Thyroid gland (tissue), 4 donors: ENCODE measurements around the gene MRPS10. TPM values are rescaled to one million over a fixed set of nuclear protein-coding genes. Genes with fewer than 3 reads are reported as not detected.

Source experiments
- DNase-seq, 2 donors: peaks; one replicate each; pipeline ENCODE4 v3.0.0-alpha.2; 2019
- H3K27ac ChIP-seq, 3 donors: fragments of 200-600 bp; sonication (generic); 1 replicate in 2 of 3; 2 replicates in 1 of 3; pipeline ENCODE4 v1.5.1; 2016 to 2019; ENCODE audit warnings: mild to moderate bottlenecking in 1 of 3, moderate library complexity in 1 of 3
- H3K27me3 ChIP-seq: fragments of 200-600 bp; sonication (generic); one replicate; pipeline ENCODE4 v1.5.1; 2019
- H3K36me3 ChIP-seq, 2 donors: fragments of 200-600 bp; sonication (generic); one replicate each; pipeline ENCODE4 v1.5.1; 2016 to 2019
- H3K4me1 ChIP-seq, 2 donors: fragments of 200-600 bp; sonication (generic); one replicate each; pipeline ENCODE4 v1.5.1; 2017 to 2019
- H3K4me3 ChIP-seq, 3 donors: fragments of 200-600 bp; sonication (generic); replicated peaks in 1 of 3; 1 replicate in 2 of 3; 2 replicates in 1 of 3; pipeline ENCODE4 v1.5.1; 2016; ENCODE audit warnings: mild to moderate bottlenecking in 1 of 3
- H3K9me3 ChIP-seq: fragments of 200-600 bp; sonication (generic); one replicate; pipeline ENCODE4 v1.5.1; 2017
- CTCF ChIP-seq, 6 experiments: fragments of 200-600 bp in 3 of 6; fragments of 450-650 bp in 3 of 6; sonication (generic) in 3 of 6; IDR thresholded peaks; one replicate each; pipeline ENCODE4 v1.5.1; 2016 to 2019; ENCODE audit warnings: antibody characterized with exemption in 6 of 6, mild to moderate bottlenecking in 2 of 6, inconsistent platforms in 1 of 6, moderate library complexity in 1 of 6
- POLR2A ChIP-seq, 2 donors: fragments of 450-650 bp; IDR thresholded peaks; one replicate each; pipeline ENCODE4 v1.6.1; 2017; ENCODE audit warnings: antibody characterized with exemption in 2 of 2, mild to moderate bottlenecking in 2 of 2, moderate library complexity in 1 of 2
- WGBS, 2 donors: methylation state at CpG; one replicate each; pipeline ENCODE4 v1.1.5; 2017; 5-methylcytosine and 5-hydroxymethylcytosine counted together
- intact Hi-C: fragments of 100-400 bp; cut with DNase I; formaldehyde crosslinking; loops from one replicate; pipeline ENCODE4 v1.15.1; 2023
- total RNA-seq, 4 donors: library from RNA; depleted of rRNA; stranded (reverse); fragments of >200 nt; gene quantifications; one replicate each; pipeline ENCODE4 v1.2.3, GENCODE V29; 2016

Gene MRPS10
- total RNA-seq, 4 donors from 2014 or later = 35.2 to 42.5 (median 36.9) TPM

GRCh38 chr6:42251500-42251899, 33.8 kb upstream of the MRPS10 start:
- peaks cover 11 to 18% of the 10 kb centered on the region in 2 donors for H3K4me1 ChIP-seq
- H3K27ac ChIP-seq = peak overlapping the region in 1 of 3 donors; percentile 6
- TF ChIP-seq POLR2A (IDR thresholded peaks at IDR 0.05) = no peak
- no peak for TF ChIP-seq CTCF (IDR thresholded peaks at IDR 0.05)
- H3K27me3 ChIP-seq = no peaks in the 10 kb centered on the region
- intact Hi-C loops = no loop called here
- no peaks in the 10 kb centered on the region for H3K36me3 ChIP-seq
- no peaks in the 10 kb centered on the region for H3K9me3 ChIP-seq
- H3K4me3 ChIP-seq = no peak overlapping the region
- DNase-seq = no peak
- WGBS, 2 donors = 11 to 41% methylated on average over 1 of the region's 1 CpG

GRCh38 chr6:42250274-42250931, 32.7 kb upstream of the MRPS10 start:
- Histone ChIP-seq H3K27me3 (no peaks in the 10 kb centered on the region), H3K9me3 (no peaks in the 10 kb centered on the region), H3K36me3 (no peaks in the 10 kb centered on the region), H3K27ac (no peak overlapping the region), H3K4me3 (no peak overlapping the region), H3K4me1 (peaks cover 11 to 18% of the 10 kb centered on the region in 2 donors)
- intact Hi-C loops = no loop called here
- TF ChIP-seq CTCF (IDR thresholded peaks at IDR 0.05) (no peak), POLR2A (IDR thresholded peaks at IDR 0.05) (no peak)
- no peak for DNase-seq
- 71 to 78% methylated on average over 10 of the region's 10 CpGs for WGBS, 2 donors

GRCh38 chr6:42249279-42249678, 31.6 kb upstream of the MRPS10 start:
- no peaks in the 10 kb centered on the region for H3K27me3 ChIP-seq
- H3K4me3 ChIP-seq = no peak overlapping the region
- WGBS, 2 donors = 72 to 90% methylated on average over 3 of the region's 3 CpGs
- peaks cover 11 to 18% of the 10 kb centered on the region in 2 donors for H3K4me1 ChIP-seq
- intact Hi-C loops = no loop called here
- H3K27ac ChIP-seq = no peak overlapping the region
- H3K36me3 ChIP-seq = no peaks in the 10 kb centered on the region
- DNase-seq = no peak
- H3K9me3 ChIP-seq = no peaks in the 10 kb centered on the region
- TF ChIP-seq CTCF (IDR thresholded peaks at IDR 0.05) = no peak
- no peak for TF ChIP-seq POLR2A (IDR thresholded peaks at IDR 0.05)

GRCh38 chr6:42243046-42243445, 25.4 kb upstream of the MRPS10 start:
- 87 to 95% methylated on average over 11 of the region's 11 CpGs for WGBS, 2 donors
- H3K36me3 ChIP-seq = peaks cover 0 to 4% of the 10 kb centered on the region in 2 donors

More at GRCh38 chr6:42243046-42243445, 25.4 kb upstream of the MRPS10 start:
- peak in 1 of 2 donors; percentile 13 for DNase-seq
- H3K4me1 ChIP-seq = peaks cover 0 to 10% of the 10 kb centered on the region in 2 donors
- H3K27me3 ChIP-seq = no peaks in the 10 kb centered on the region
- no peaks in the 10 kb centered on the region for H3K9me3 ChIP-seq
- intact Hi-C loops = no loop called here
- no peak overlapping the region for H3K27ac ChIP-seq
- TF ChIP-seq CTCF (IDR thresholded peaks at IDR 0.05) (no peak), POLR2A (IDR thresholded peaks at IDR 0.05) (no peak)
- H3K4me3 ChIP-seq = no peak overlapping the region
